GM08714 (cell line): ENCODE data around the gene PELI3.
"Not testable (repeated sequence)": the region's sequence is repeated elsewhere in the genome, so short reads cannot be mapped to it uniquely, and the experiment has no call there.

Experiments
- H3K4me3 ChIP-seq: fragments of 200-500 bp; sonication (Bioruptor generic); 2 replicates; pipeline ENCODE4 v1.5.1; 2014; ENCODE audit warnings: mild to moderate bottlenecking, low read length, inconsistent platforms
- ZNF274 ChIP-seq: IDR thresholded peaks from 2 replicates; pipeline ENCODE4 v1.6.1; 2012; ENCODE audit warnings: mild to moderate bottlenecking, low read depth, low read length

The PELI3 gene

GRCh38 chr11:66466225-66467033 is at the start of gene PELI3:
TSS of gene PELI3 (plus strand) at chr11:66466905. CDS start at chr11:66468129, 1,224 bp downstream.
- no peak for TF ChIP-seq ZNF274
- H3K4me3 ChIP-seq: peak within 1 kb of the TSS; percentile 64; the same call in 1 of the 2 replicates

- H3K4me3 ChIP-seq: no peak overlapping the region
- TF ChIP-seq ZNF274: no peak
Measured at GRCh38 chr11:66417000-66417399, 49.7 kb upstream of the PELI3 start.

- H3K4me3 ChIP-seq: no peak overlapping the region
- TF ChIP-seq ZNF274: no peak
Measured at GRCh38 chr11:66418168-66418985, 48.3 kb upstream of the PELI3 start.

- TF ChIP-seq ZNF274: no peak
- H3K4me3 ChIP-seq: no peak overlapping the region
Measured at GRCh38 chr11:66418986-66419308, 47.8 kb upstream of the PELI3 start.

GRCh38 chr11:66419825-66420224 is 46.9 kb upstream of the PELI3 start:
- TF ChIP-seq ZNF274: no peak
- no peak overlapping the region for H3K4me3 ChIP-seq

GRCh38 chr11:66420671-66421476 is 45.8 kb upstream of the PELI3 start, which contains the start of gene NPAS4:
TSS of gene NPAS4 (plus strand) at chr11:66421035. CDS start at chr11:66421180, 145 bp downstream.
- H3K4me3 ChIP-seq: no peak within 1 kb of the TSS
- TF ChIP-seq ZNF274: no peak

- no peak overlapping the region for H3K4me3 ChIP-seq
- no peak for TF ChIP-seq ZNF274
Measured at GRCh38 chr11:66421492-66422205, 45.1 kb upstream of the PELI3 start.

- no peak for TF ChIP-seq ZNF274
- no peak overlapping the region for H3K4me3 ChIP-seq
Measured at GRCh38 chr11:66426314-66426713, 40.4 kb upstream of the PELI3 start.

GRCh38 chr11:66428933-66429332 is 37.8 kb upstream of the PELI3 start:
- no peak for TF ChIP-seq ZNF274
- no peak overlapping the region for H3K4me3 ChIP-seq

- no peak for TF ChIP-seq ZNF274
- H3K4me3 ChIP-seq: no peak overlapping the region
Measured at GRCh38 chr11:66429983-66430602, 36.6 kb upstream of the PELI3 start.

GRCh38 chr11:66431287-66431686 is 35.4 kb upstream of the PELI3 start:
- not testable (repeated sequence) for H3K4me3 ChIP-seq

- not testable (repeated sequence) for H3K4me3 ChIP-seq
Measured at GRCh38 chr11:66431871-66432329, 34.8 kb upstream of the PELI3 start.

- no peak overlapping the region for H3K4me3 ChIP-seq
- TF ChIP-seq ZNF274: no peak
Measured at GRCh38 chr11:66432597-66432996, 34.1 kb upstream of the PELI3 start.
